Activated naive CD8-positive, alpha-beta T cell treated with anti-CD3 and anti-CD28 coated beads for 36 hours (primary cell): ENCODE results near the gene PDPK1. TPM values are rescaled to one million over a fixed set of nuclear protein-coding genes. Genes with fewer than 3 reads are reported as not detected.
"Not testable (repeated sequence)": the region's sequence is repeated elsewhere in the genome, so short reads cannot be mapped to it uniquely, and the experiment has no call there.

Experiments used
- DNase-seq: peaks from one replicate; pipeline ENCODE4 v3.0.0; 2021
- H3K27ac Mint-ChIP-seq: one replicate; pipeline ENCODE4 v1.8.0; 2022; ENCODE audit warnings: mild to moderate bottlenecking, moderate library complexity, mixed read lengths
- H3K27me3 Mint-ChIP-seq: one replicate; pipeline ENCODE4 v1.8.0; 2022; ENCODE audit warnings: mild to moderate bottlenecking, mixed read lengths
- H3K36me3 Mint-ChIP-seq: one replicate; pipeline ENCODE4 v1.8.0; 2021; ENCODE audit warnings: mild to moderate bottlenecking, mixed read lengths
- H3K4me1 Mint-ChIP-seq: one replicate; pipeline ENCODE4 v1.8.0; 2021; ENCODE audit warnings: mixed read lengths
- H3K4me3 Mint-ChIP-seq: one replicate; pipeline ENCODE4 v1.8.0; 2022; ENCODE audit warnings: mild to moderate bottlenecking, moderate library complexity, mixed read lengths
- H3K9me3 Mint-ChIP-seq: one replicate; pipeline ENCODE4 v1.8.0; 2022; ENCODE audit warnings: mixed read lengths
- total RNA-seq, 2 experiments: library from RNA; stranded (reverse); gene quantifications; one replicate each; pipeline ENCODE4 v1.2.3, GENCODE V29; 2021

Gene PDPK1
- total RNA-seq, 2 experiments from 2014 or later = 36.5 to 42.2 TPM

DNA sequence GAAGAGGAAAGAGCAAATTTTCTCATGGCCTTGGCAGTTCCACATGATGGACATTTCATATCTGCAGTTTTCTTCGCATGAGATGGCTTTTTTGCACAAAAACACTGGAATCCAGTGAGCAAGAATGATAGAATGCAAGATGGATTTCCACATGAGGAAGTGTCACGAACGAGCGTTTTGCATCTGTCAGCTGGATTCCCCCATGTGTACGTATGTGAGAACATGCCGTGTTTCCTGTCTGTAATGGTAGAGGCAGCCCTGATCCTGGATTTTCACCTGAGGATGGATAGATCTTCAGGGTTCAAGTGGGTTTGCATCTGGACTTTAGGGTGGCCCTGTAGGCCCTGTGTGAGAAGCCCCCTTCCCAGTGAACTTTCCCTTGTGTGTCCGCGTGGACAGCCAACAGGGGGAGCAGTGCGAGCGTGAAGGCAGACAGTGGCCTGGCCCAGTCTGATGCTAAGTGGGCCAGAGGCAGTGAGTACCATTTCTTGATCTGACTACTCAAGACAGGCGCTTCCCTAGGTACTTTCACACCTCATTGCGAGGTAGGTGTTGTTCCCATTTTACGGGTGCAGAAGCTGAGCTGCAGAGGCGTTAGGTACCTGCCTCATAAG is 2.1 kb downstream of the PDPK1 start:
- H3K9me3 Mint-ChIP-seq, H3K27me3 Mint-ChIP-seq, H3K4me3 Mint-ChIP-seq, H3K36me3 Mint-ChIP-seq, H3K27ac Mint-ChIP-seq: not testable (repeated sequence)
- DNase-seq = peak; percentile 41
- H3K4me1 Mint-ChIP-seq = peaks cover 36% of the 10 kb centered on the region

DNA sequence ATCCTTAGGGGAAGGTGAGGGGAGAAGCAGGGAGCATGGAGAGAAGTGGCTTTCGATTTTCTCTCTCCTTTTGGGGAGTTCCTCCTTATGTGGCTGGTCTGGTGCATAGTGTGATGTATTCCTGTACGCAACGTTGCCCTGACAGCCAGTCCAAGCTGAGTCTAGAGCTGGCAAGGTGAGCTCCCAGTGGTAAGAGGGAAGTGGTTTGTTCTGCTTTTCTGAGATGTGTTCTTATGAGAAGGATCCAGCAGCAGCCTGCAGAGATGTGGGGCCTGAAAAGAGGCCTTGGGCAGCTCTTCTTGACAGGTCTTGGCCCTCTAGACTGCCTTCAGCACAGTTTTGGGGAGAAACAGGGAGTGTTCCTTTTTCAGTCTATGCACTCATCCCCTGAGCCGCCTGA is 3.1 kb downstream of the PDPK1 start:
- H3K36me3 Mint-ChIP-seq = peaks cover 12% of the 10 kb centered on the region
- peak overlapping the region; percentile 28 for H3K27ac Mint-ChIP-seq
- not testable (repeated sequence) for DNase-seq, H3K27me3 Mint-ChIP-seq, H3K9me3 Mint-ChIP-seq, H3K4me3 Mint-ChIP-seq
- H3K4me1 Mint-ChIP-seq = peaks cover 36% of the 10 kb centered on the region

DNA sequence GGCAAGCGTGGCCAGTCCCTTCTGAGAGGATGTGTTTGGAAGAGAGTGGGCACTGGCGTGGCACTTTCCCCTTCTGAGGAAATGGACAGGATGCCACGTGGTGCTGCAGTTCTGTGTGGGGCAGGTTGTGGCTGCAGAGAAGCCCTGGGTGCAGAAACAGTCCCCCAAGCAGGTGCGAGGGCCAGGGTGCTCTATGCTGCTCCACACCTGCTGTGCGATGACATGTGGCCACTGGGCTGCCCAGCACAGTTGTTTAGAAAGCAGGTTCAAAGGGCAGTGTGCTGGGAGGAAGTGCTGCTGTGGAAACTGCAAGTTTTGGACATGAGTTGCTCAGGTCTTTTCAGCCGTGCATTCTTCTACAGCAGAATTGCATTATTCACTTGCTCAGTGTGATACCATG is 3.6 kb downstream of the PDPK1 start:
- H3K4me3 Mint-ChIP-seq, DNase-seq, H3K27ac Mint-ChIP-seq, H3K27me3 Mint-ChIP-seq, H3K9me3 Mint-ChIP-seq: not testable (repeated sequence)
- peaks cover 12% of the 10 kb centered on the region for H3K36me3 Mint-ChIP-seq
- H3K4me1 Mint-ChIP-seq = peaks cover 36% of the 10 kb centered on the region

DNA sequence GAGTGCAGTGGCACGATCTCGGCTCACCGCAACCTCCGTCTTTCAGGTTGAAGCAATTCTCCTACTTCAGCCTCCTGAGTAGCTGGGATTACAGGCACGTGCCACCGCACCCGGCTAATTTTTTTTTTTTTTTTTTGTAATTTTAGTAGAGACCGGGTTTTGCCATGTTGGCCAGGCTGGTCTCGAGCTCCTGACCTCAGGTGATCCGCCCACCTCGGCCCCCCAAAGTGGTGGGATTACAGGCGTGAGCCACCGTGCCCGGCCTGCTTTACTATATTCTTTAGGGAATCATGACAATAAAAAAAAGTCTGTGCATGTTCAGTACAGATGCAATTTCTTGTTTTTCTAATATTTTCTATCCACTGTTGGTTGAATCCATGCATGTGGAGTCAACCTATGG is 6.0 kb downstream of the PDPK1 start:
- not testable (repeated sequence) for H3K36me3 Mint-ChIP-seq, H3K27me3 Mint-ChIP-seq, H3K9me3 Mint-ChIP-seq, H3K4me3 Mint-ChIP-seq, DNase-seq, H3K27ac Mint-ChIP-seq
- peaks cover 31% of the 10 kb centered on the region for H3K4me1 Mint-ChIP-seq

DNA sequence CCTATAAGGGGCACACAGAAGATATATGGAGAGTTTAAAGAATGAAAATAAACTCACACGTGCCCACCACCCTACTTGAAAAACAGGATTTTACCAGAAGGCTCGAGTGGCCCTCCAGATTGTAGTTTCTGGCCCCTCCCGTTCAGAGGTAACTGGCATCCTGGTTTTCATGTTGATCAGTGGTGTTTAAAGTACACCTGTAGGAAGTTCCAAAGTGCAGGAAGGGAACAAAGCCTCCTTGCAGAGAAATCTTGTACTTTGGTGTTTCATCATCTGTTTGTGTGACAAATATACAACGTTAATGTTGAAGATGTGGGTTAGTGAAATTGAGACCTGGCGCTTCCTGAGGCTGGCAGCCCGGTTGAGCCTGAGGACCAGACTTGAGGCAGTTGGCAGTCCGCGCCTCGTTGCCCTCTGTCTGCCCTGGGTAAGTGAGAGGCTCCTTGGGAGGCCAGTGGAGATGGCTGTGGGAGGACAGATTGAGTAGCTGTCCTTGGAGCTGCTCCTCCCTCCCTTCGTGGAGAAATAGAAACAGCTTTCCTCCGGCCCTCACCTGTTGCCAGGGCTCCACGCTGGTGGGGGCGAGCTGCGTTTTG is 12.6 kb downstream of the PDPK1 start:
- not testable (repeated sequence) for H3K4me3 Mint-ChIP-seq, H3K9me3 Mint-ChIP-seq, H3K27ac Mint-ChIP-seq

DNA sequence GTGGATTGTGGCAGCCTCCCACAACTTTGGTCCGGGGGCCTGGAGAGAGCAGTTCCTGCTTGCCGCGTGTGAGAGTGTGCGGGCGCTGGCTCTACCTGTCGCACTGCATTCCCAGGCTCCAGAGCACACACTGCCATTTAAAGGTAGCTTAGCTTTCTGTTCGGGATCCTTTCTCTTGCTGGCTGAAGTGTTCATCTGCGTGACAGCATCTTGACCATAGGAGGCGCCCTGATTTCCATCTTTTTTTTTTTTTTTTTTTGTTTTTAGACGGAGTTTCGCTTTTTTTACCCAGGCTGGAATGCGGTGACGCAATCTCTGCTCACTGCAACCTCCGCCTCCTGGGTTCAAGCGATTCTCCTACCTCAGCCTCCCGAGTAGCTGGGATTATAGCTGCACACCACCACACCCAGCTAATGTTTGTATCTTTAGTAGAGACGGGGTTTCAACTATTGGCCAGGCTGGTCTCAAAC is 13.6 kb downstream of the PDPK1 start:
- H3K4me3 Mint-ChIP-seq, H3K4me1 Mint-ChIP-seq: not testable (repeated sequence)

More for the DNA sequence above, 12.6 kb downstream of the PDPK1 start:
- not testable (repeated sequence) for H3K4me1 Mint-ChIP-seq, H3K27me3 Mint-ChIP-seq, DNase-seq, H3K36me3 Mint-ChIP-seq

DNA sequence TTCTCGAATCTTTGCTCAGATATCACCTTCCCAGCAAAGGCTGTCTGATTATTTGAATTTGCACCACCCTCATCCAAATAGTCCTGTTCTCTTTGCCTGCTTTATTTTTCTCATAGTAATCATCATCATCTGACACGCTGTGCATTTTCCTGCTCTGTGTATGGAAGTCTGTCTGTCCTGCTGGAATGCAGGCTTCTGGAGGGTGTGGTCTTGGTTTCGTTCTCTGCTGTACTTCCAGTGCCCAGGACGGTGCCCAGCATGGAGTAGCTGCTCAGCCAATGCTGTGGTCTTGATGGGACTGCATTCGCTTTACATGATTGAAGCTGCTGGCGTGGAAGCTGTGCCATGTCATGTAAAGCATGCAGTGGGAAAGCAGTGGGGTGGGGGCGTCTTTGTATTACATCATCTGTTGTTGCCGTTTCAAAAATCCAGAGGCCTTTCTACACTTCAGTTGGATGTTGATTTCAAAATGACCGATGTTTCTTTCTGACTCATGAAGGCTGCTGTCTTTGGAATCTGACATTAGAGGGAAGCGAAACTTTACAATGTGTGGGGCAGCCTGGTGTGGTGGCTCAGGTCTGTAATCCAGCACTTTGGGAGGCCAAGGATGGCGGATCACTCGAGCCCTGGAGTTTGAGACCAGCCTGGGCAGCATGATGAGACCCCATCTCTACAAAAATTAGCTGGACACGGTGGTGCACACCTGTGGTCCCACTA is 17.0 kb downstream of the PDPK1 start:
- not testable (repeated sequence) for H3K27me3 Mint-ChIP-seq, DNase-seq, H3K9me3 Mint-ChIP-seq, H3K4me3 Mint-ChIP-seq, H3K36me3 Mint-ChIP-seq, H3K4me1 Mint-ChIP-seq, H3K27ac Mint-ChIP-seq

More for the DNA sequence above, 13.6 kb downstream of the PDPK1 start:
- H3K27ac Mint-ChIP-seq, H3K9me3 Mint-ChIP-seq, DNase-seq, H3K27me3 Mint-ChIP-seq, H3K36me3 Mint-ChIP-seq: not testable (repeated sequence)

DNA sequence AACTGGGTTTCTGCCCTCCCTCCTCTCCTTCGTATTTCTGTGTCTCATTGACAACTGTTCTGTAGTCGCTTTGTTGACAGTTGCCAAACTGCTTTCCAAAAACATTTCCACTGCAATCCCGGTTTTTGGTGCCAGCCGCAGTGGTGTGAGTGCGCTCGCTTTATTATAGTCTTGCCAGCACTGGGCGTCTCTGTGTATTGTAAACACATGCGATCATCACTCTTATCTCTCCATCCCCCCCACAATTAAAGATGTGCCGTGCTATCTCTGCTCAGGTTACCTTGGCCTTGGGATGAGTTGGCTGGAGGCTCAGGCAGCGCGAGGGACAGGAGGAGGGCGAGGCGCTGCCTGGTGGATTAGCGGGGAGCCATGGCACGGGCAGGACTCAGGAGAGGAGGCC is 19.3 kb downstream of the PDPK1 start:
- not testable (repeated sequence) for H3K27me3 Mint-ChIP-seq, H3K9me3 Mint-ChIP-seq, H3K4me3 Mint-ChIP-seq, H3K36me3 Mint-ChIP-seq, H3K4me1 Mint-ChIP-seq, DNase-seq, H3K27ac Mint-ChIP-seq

DNA sequence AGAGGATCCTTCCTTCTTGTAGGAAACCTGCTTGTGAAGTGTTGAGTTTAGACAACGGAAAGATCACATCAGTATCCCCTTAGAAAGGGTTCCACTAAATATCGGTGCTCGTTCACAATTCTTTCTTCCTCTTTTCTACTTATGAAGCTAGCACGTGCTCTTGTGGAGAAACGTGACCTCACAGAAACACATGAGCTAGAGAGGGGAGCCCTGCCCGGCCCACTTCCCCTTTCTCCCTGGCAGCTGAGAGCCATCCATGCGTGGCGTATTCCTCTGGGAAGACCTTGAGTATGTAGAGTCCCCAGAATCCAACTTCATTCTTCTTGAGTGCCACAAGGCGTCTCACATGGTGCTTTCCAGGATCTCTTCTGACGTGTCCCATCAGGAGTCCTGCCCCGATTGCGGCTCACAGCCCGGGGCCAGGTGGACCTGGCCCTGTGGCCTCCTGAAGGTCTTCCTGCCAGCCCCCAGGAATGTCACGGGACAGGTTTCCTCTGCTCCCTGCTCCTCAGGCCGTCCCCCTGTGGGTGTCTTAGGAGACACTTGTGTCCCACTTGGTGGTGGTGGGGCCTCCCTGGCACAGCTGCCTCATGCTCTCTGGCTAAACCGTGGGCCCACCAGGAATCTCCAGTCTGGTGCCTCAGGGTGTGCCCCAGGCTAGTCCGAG is 22.4 kb downstream of the PDPK1 start:
- H3K36me3 Mint-ChIP-seq, H3K4me3 Mint-ChIP-seq: not testable (repeated sequence)

DNA sequence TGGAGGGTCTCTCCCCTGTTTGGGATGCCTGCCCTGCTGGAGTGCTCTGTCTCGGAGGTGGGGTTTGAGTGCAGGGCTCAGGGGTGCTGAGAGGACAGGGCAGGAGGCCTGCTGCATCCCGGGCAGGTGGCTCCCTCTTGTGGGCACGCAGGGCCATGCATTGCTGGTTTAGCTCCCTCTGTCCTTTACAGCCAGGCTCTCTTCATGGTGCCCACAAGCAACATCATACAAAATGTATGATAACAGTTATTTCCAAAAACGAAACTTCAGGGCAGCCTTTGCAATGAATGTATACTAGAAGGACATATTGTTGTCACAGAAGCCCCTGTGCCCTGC is 22.9 kb downstream of the PDPK1 start:
- H3K27me3 Mint-ChIP-seq, H3K9me3 Mint-ChIP-seq, H3K27ac Mint-ChIP-seq, H3K4me3 Mint-ChIP-seq, H3K4me1 Mint-ChIP-seq, H3K36me3 Mint-ChIP-seq: not testable (repeated sequence)
- peak; percentile 73 for DNase-seq

More for the DNA sequence above, 22.4 kb downstream of the PDPK1 start:
- not testable (repeated sequence) for DNase-seq, H3K27me3 Mint-ChIP-seq, H3K27ac Mint-ChIP-seq, H3K9me3 Mint-ChIP-seq, H3K4me1 Mint-ChIP-seq

DNA sequence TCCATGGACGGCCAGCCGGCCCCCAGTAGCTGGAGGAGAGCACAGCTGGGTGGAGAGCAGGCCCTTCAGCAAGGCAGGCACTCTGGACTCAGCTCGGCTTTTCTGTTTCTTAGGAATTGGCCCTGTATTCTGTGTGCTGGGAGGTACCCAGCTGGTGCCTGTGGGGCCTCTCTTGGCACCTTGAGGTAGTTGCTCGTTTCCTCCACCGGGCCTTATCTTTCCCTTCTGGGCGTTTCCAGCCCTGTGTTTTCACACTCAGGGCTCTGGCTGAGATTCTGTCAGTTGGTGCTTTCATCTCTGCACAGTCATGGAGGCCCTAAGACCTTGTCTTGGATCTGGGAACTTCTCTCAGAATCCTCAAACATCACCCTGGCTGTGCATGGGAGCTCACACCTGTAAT is 29.7 kb downstream of the PDPK1 start:
- not testable (repeated sequence) for H3K9me3 Mint-ChIP-seq, DNase-seq, H3K4me1 Mint-ChIP-seq, H3K27ac Mint-ChIP-seq, H3K27me3 Mint-ChIP-seq, H3K4me3 Mint-ChIP-seq, H3K36me3 Mint-ChIP-seq

DNA sequence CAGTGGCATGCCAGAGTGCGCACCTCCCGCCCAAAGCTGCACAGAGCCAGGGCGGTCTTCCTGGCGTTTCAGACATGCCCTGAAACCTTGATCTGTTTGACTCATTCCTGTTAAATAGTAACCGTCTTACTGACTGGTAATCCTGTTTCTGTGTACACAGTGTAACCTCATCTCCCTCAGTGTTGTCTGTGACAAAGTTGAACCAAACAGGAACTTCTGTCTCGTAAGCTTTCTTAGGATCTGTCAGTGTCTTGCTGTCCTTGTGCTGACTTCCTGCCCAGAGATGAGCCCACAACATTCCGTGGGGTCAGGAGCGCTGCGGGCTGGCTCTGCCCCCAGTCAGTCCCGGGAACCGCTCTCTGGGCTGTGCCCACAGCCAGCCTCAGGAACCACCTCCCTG is 30.8 kb downstream of the PDPK1 start:
- H3K27me3 Mint-ChIP-seq, H3K27ac Mint-ChIP-seq, DNase-seq, H3K4me3 Mint-ChIP-seq, H3K9me3 Mint-ChIP-seq, H3K4me1 Mint-ChIP-seq, H3K36me3 Mint-ChIP-seq: not testable (repeated sequence)

DNA sequence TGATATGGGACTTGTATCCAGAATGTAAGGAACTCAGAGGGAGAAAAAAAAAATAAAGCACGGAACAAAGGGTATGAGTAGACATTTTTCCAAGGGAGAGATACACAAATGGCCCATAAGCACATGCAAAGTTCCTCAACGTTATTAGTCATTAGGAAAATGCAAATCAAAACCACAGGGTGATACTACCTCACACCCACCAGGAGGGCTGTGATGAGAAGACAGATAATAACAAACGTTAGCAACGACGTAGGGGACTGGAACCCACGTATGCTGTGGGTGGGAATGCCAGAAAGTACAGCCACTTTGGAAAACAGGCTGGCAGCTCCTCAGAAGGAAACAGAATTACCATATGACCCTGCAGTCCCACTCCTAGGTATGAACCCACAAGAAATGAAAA is 34.9 kb downstream of the PDPK1 start:
- not testable (repeated sequence) for H3K4me3 Mint-ChIP-seq, H3K9me3 Mint-ChIP-seq, DNase-seq, H3K27ac Mint-ChIP-seq, H3K36me3 Mint-ChIP-seq, H3K27me3 Mint-ChIP-seq, H3K4me1 Mint-ChIP-seq

DNA sequence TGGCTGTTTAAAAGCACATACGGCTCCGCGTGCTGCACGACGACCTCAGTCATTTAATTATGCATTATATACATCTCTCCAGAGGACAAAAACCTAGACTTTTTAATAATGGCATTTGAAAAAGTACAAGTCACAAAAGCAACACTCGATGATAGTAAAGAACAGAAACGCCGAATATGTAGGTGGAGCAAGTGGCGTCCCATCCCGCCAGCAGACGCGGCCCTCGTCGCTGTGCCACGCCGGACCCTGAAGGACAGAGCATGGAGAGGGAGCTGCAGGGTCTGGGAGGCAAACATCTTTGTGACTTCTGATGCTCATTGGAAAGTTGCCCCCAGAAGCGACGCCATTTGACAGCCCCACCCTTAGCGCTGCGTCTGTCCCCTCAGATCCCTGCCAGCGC is 38.0 kb downstream of the PDPK1 start:
- not testable (repeated sequence) for H3K36me3 Mint-ChIP-seq, H3K4me1 Mint-ChIP-seq, H3K27ac Mint-ChIP-seq, H3K27me3 Mint-ChIP-seq, DNase-seq, H3K9me3 Mint-ChIP-seq, H3K4me3 Mint-ChIP-seq

DNA sequence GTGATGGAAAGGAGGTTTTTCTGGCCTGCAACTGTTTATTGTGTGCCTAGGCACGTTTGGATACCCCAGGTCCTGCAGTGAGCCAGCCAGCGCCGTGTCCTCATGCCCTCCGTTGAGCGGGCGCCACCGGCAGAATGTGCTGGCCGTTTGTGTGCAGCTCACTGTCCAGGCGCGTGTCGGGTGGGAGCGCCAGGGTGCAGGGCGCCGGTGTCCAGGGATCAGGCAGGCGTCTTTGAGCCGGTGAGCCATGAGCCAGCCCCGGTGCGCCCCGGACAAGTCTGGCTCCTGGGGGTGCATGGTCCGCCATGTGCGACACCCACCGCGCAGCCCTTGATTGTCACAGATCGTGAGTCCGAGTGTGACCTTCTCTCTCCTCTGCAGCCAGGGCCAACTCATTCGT is 39.2 kb downstream of the PDPK1 start:
- H3K27ac Mint-ChIP-seq, H3K4me1 Mint-ChIP-seq, H3K9me3 Mint-ChIP-seq: not testable (repeated sequence)

DNA sequence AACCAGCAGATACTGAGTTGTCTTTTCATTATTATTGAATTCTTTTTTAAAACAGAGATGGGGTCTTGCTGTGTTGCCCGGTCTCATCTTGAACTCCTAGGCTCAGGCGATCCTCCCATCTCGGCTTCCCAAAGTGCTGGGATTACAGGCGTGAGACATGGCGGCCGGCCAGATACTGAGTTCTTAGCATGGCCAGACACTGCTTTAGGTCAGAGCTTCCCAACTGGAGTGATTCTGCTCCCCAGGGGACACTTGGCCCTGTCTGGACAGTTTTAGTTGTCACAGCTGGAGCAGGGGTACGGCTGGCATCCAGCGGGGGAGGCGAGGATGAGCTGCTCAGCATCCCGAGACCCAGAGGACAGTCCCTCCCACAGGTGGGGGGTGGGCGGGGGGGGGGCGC is 41.1 kb downstream of the PDPK1 start:
- H3K36me3 Mint-ChIP-seq, H3K27ac Mint-ChIP-seq, H3K4me3 Mint-ChIP-seq, H3K27me3 Mint-ChIP-seq, DNase-seq, H3K9me3 Mint-ChIP-seq, H3K4me1 Mint-ChIP-seq: not testable (repeated sequence)

More for the DNA sequence above, 39.2 kb downstream of the PDPK1 start:
- H3K27me3 Mint-ChIP-seq, H3K4me3 Mint-ChIP-seq, H3K36me3 Mint-ChIP-seq, DNase-seq: not testable (repeated sequence)
